ENCODE results near the gene NQO2.

Gene NQO2, protein sequence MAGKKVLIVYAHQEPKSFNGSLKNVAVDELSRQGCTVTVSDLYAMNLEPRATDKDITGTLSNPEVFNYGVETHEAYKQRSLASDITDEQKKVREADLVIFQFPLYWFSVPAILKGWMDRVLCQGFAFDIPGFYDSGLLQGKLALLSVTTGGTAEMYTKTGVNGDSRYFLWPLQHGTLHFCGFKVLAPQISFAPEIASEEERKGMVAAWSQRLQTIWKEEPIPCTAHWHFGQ

GRCh38 chr6:2999618-3000557 is at the start of gene NQO2:
NQO2 (plus strand) TSS chr6:2999894; CDS start chr6:3006553, 6,659 bp downstream.
- DNase-seq (ENCODE audit: low read depth) = no peak
- H3K4me3 ChIP-seq (ENCODE audit: low read depth, low read length) = peak within 1 kb of the TSS; percentile 86

DNA sequence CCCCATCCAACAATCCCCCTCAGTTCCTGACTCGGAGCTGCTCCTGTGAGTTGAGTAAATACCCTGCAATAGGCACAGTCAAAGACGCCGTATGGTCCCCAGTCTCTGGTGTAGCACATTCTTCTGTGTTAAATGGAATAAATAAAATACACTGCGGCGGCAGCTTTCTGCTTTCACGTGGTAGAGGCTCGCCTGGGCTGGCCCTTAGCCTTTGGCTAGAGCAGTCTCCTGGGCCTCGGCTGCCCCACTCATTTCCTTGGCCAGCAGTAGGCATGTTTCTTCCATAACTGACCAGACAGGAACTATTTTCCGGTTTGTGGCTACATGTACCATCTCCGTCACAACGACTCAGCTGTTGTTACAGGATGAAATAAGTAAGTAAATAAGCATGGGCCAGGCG is 49.0 kb upstream of the NQO2 start:
- DNase-seq (ENCODE audit: low read depth) = no peak
- H3K4me3 ChIP-seq (ENCODE audit: low read depth, low read length) = no peak overlapping the region

DNA sequence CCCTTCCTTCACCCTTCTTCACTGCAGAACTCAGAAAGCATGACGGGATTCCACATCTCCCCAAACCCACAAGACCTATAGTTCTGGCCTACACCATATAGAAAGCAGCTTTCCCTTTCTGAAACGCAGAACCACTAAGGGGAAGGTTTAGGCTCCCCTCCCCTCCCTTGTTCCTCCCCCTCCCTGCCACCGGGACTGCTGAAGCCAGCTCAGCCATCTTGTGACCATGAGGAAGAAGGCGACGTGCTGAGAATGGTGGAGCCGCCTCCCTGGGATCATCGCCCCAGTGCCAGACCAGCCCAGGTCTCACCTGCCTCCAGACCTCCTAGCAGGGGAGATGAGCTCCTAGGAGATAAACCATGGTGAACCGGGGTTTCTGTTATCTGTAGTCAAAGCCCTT is 48.0 kb upstream of the NQO2 start:
- H3K4me3 ChIP-seq (ENCODE audit: low read depth, low read length) = no peak overlapping the region
- DNase-seq (ENCODE audit: low read depth) = no peak

DNA sequence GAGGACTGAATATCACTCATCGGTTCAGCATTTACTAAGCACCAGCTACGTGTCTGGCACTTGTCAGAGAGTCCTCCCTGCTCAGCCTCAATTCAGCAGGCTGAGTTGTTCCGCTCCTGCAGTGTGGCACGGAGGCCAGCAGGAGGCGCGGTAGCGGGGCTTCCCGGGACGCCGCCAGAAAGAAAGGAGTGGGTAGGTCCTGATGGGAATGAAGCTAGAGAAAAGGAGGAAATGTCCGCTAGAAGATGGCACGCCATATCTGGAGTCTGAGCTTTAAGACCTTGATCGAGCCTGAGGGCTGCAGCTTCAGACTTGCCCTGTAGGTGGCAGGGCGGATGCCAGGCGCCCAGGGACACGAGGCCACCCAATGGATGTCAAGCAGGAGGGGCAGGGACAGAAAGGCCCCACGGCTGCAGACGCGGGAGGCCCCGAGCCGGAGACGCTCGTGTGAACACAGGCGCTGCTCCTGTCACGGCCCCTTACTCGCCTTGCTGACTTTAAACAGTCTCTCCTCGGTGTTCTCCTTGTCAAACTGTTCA is 47.1 kb upstream of the NQO2 start:
- no peak overlapping the region for H3K4me3 ChIP-seq (ENCODE audit: low read depth, low read length)
- DNase-seq (ENCODE audit: low read depth) = peak; percentile 49

- no peak for DNase-seq (ENCODE audit: low read depth)
- no peak overlapping the region for H3K4me3 ChIP-seq (ENCODE audit: low read depth, low read length)
These were observed 46.6 kb upstream of the NQO2 start for GRCh38 chr6:2953098-2953497.

DNA sequence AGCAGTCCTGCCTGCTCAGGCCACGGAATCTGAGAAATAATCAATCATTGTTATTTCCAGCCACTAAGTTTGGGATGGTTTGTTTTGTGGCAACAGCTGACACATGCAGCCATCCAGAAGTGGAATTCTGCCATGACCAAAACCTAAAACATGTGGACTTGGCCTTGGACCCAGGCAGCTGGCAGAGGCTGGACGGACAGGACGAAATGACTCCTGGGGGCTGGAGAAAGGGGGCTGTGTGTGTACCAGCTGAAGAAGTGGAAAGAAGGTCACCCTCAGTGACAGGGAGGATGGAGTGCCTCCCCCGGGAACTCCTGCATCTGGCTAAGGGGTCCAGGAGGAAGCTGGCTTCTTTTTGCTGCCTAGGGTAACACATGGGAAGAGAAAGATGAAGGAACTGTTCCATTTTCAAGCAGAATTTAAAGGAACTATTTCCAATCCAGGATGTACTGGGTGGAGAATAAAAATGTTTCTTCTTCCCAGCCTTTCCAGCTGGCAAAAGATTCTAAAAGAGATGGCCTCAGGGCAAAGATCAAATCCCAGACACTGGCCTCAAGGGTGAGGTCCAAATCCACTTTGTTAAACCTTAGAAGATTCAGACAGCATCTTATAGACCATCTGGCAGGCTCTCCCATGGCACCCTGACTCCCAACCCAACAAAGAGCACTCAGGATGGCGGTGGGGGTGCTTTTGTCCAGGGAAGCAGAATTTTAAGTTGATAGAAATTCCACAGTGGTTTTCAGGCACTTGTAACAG is 42.6 kb upstream of the NQO2 start:
- no peak for DNase-seq (ENCODE audit: low read depth)
- no peak overlapping the region for H3K4me3 ChIP-seq (ENCODE audit: low read depth, low read length)

DNA sequence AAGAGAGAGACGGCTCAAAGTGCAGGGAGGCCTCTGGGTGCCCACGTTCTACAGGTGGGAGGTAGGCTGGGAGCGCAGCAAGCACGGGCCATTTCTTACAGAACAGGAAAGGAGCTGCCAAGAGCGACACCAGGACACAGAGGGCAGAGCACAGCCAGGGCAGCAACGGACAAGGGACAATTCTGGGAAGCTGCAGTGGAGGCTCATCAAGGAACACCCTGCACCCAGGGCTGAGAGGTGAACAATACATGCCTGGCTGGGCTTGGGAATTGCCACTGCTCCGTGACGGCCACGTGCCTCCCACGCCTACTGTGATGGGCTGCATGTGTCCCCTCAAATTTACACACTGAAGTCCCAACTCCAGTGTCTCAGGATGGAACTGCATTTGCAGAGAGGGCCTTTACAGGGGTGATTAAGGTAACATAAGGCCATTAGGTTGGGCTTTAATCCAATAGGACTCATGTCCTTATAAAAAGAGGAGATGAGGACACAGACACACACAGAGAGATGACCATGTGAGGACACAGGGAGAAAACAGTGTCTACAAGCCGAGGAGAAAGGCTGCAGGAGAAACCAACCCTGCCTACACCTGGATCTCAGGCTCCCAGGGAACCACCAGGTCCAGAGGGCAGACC is 41.9 kb upstream of the NQO2 start:
- DNase-seq (ENCODE audit: low read depth) = no peak
- H3K4me3 ChIP-seq (ENCODE audit: low read depth, low read length) = no peak overlapping the region

DNA sequence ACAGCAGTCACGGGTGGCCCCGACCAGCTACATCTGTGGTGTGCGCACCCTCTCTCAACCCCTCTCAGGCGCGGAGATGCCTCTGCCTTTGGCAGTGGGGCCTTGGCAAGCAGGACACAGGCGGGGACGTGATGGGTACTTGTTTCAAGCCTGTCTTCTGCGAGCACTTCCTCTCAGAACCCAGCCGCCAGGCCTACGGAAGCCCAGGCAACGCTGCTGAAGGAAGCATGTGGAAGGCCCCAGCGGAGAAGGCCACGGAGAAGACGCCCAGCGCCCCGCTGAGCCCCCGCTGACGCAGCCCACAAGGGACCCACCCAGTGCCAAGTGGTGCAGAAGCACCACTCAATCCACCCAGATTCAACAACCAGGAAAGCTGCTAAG is 41.4 kb upstream of the NQO2 start:
- no peak for DNase-seq (ENCODE audit: low read depth)
- no peak overlapping the region for H3K4me3 ChIP-seq (ENCODE audit: low read depth, low read length)

- no peak for DNase-seq (ENCODE audit: low read depth)
- H3K4me3 ChIP-seq (ENCODE audit: low read depth, low read length) = no peak overlapping the region
These were observed 40.9 kb upstream of the NQO2 start for GRCh38 chr6:2958776-2959175.

DNA sequence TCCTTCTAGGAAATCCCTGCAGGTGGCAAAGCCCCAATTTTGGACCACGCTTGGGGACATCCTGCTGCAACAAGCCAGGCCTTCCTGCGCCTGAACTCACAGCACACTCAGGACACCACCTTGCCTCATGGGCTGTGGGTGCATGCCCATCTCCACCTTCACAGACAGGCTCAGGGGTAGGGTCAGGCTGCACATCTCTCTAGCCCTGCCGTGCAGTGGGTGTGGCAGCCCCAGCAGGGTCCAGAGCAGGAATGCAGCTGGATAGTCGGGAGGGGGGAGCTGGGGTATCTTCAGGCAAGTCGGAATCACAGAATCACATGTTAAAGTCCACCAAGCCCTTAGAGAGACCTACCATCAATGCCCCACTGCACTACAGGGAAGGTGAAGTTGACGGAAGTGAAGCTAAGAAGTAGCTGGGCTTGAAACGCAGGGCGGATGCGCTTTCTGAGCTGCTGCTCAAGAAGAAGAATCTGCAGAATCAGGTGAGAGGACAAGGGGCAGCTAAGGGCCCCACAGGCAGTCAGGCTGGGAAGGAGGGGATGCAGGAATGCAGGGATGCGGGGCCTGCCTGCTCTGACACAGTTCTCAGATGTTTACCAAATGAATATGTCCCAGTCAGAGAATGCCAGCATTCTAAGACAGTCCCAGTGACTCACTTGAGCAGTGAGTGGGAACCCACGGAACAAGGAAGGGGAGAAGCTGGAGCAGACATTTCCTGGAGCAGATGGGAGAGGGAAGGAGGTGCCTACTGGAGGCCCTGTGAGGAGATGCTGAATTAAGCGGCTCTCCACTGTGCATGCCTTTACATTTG is 39.6 kb upstream of the NQO2 start:
- no peak overlapping the region for H3K4me3 ChIP-seq (ENCODE audit: low read depth, low read length)
- peak; percentile 42 for DNase-seq (ENCODE audit: low read depth)

GRCh38 chr6:2960935-2961334 is 38.8 kb upstream of the NQO2 start:
- no peak overlapping the region for H3K4me3 ChIP-seq (ENCODE audit: low read depth, low read length)
- no peak for DNase-seq (ENCODE audit: low read depth)

DNA sequence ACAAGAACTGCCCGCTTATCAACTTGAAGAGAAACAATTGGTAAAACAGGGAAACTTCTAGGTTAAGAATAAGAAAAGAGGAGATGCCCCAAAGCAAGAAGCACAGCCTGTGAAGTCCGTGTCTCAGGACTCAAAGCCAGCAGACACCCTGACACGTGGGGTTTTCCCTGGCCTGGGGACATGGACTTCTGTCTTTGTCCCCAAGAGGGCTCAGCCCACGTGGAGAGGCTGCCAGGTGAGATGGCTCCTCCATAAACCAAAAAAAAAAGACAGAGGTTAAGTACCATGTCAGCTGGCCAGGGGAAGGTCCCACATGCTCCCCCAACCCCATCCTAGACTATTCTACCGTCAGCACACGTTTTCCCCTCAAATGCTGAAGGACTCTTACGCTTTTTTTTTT is 38.2 kb upstream of the NQO2 start:
- DNase-seq (ENCODE audit: low read depth) = no peak
- H3K4me3 ChIP-seq (ENCODE audit: low read depth, low read length) = no peak overlapping the region

GRCh38 chr6:2962004-2962403 is 37.7 kb upstream of the NQO2 start:
- H3K4me3 ChIP-seq (ENCODE audit: low read depth, low read length) = no peak overlapping the region

DNA sequence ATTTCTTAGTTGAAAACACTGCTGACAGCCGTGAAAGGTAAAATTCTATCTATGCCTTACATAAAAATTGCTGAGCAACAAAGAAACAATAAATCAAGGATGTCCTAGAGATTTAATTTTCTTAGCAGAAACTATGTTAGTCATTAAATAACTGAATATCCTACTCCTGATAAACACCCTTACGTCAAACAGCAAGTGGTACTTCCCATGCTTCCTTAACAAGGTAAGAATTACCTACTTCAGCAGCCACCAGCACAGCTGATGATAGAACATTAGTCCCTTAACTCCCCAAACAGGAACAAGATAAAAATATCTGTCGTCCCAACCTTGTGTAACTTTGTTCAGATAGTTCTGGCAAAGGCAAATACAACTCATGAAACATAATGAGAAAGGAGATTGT is 37.1 kb upstream of the NQO2 start:
- H3K4me3 ChIP-seq (ENCODE audit: low read depth, low read length) = no peak overlapping the region
- no peak for DNase-seq (ENCODE audit: low read depth)

More at GRCh38 chr6:2962004-2962403, 37.7 kb upstream of the NQO2 start:
- DNase-seq (ENCODE audit: low read depth) = no peak

DNA sequence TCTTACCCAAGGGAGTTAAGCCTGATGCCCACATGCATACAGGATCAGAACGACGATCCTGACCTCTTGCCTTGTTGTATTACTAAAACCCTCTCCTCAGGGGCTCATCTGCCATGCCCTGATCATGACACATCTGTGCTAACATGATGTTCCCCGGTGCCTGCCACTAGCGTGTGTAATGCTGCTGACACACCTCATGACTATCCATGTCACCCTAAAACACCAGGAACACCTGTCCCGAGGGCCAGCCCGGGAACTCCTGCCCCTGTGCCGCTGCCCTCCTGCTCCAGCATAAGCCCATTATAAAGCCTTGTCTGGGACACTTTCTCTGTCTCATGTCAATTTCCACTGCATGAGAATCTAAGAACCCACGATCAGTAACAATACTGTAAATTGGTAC is 35.9 kb upstream of the NQO2 start:
- H3K4me3 ChIP-seq (ENCODE audit: low read depth, low read length) = no peak overlapping the region
- DNase-seq (ENCODE audit: low read depth) = no peak

DNA sequence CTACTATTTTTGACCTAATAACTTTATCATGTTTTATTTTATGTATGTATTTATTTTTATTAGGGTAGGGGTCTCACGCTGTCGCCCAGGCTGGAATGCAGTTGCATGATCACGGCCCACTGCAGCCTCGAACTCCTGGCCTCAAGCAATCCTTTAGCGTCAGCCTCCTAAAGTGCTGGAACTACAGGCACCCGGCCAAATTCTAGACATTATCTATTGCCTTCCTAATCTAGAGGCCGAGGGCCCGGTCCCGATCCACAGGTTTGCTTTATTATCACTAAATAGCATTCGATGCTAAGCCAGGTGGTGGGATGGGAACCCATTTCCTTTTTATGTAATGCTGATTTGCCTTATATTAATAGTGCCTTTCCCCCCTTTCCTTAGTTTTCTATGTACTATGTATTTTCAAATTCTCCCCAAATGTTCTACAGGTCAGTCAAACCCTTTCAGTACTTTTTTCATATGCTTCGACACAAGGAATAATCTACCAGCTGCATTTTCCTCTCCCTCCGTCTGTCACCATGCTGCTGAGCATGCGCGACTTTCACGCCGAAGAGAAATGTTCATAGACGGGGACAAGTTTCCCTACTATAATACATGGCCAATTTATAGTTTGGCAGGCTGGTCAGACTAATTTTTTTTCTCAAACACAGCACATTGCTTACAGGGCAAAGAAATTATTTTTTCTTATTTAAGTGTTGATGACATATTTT is 34.7 kb upstream of the NQO2 start:
- no peak for DNase-seq (ENCODE audit: low read depth)
- no peak overlapping the region for H3K4me3 ChIP-seq (ENCODE audit: low read depth, low read length)

DNA sequence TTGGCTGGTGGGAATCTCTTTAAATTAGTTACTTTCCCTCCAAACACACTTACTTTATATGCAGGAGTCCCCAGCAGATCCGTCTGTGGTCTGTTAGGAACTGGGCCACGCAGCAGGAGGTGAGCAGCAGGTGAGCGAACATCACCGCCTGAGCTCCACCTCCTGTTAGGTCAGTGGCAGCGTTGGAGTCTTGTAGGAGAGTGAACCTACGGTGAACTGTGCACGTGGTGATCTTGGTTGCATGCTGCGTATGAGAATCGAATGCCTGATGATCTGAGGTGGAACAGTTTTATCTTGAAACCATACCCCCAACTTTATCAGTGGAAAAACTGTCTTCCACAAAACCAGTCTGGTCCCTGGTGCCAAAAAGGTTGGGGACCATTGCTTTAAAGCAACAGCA is 33.3 kb upstream of the NQO2 start:
- no peak overlapping the region for H3K4me3 ChIP-seq (ENCODE audit: low read depth, low read length)
- DNase-seq (ENCODE audit: low read depth) = no peak

DNA sequence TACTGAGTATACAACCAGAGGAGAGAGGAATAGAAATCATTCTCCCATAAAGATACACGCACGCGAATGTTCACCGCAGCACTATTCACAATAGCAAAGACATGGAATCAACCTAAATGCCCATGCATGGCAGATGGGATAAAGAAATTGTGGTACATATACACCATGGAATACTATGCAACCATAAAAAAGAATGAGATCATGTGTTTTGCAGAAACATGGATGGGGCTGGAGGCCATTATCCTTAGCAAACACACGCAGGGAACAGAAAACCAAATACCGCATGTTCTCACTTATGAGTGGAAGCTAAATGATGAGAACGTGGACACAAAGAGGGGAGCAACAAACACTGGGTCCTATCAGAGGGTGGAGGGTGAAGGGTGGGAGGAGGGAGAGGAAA is 31.8 kb upstream of the NQO2 start:
- no peak for DNase-seq (ENCODE audit: low read depth)
- no peak overlapping the region for H3K4me3 ChIP-seq (ENCODE audit: low read depth, low read length)
